Measurements from ENCODE around the gene DPYSL4.
"Not testable (repeated sequence)": the region's sequence is repeated elsewhere in the genome, so short reads cannot be mapped to it uniquely, and the experiment has no call there.

The DPYSL4 gene

GRCh38 chr10:132209130-132209529, 22.4 kb downstream of the DPYSL4 start:
- CTCF ChIA-PET = no interaction called here
- POLR2A ChIA-PET = no interaction called here
- no peak for TF ChIP-seq CTCF (IDR thresholded peaks at IDR 0.05; ENCODE audit: control extremely low read depth, extremely low read depth, low read depth, missing control alignments)
- DNase-seq (ENCODE audit: extremely low spot score) = no peak

- ChIA-PET CTCF (no interaction called here), POLR2A (no interaction called here)
- no peak for DNase-seq (ENCODE audit: extremely low spot score)
- no peak for TF ChIP-seq CTCF (IDR thresholded peaks at IDR 0.05; ENCODE audit: control extremely low read depth, extremely low read depth, low read depth, missing control alignments)
Measured at GRCh38 chr10:132209978-132210530, 23.3 kb downstream of the DPYSL4 start.

- no peak for TF ChIP-seq CTCF (IDR thresholded peaks at IDR 0.05; ENCODE audit: control extremely low read depth, extremely low read depth, low read depth, missing control alignments)
- POLR2A ChIA-PET = no interaction called here
- no peak for DNase-seq (ENCODE audit: extremely low spot score)
- CTCF ChIA-PET = no interaction called here
Measured at GRCh38 chr10:132210766-132211165, 24.0 kb downstream of the DPYSL4 start.

GRCh38 chr10:132211246-132211645, 24.5 kb downstream of the DPYSL4 start:
- POLR2A ChIA-PET = no interaction called here
- no peak for DNase-seq (ENCODE audit: extremely low spot score)
- CTCF ChIA-PET = no interaction called here
- TF ChIP-seq CTCF (IDR thresholded peaks at IDR 0.05; ENCODE audit: control extremely low read depth, extremely low read depth, low read depth, missing control alignments) = no peak

- CTCF ChIA-PET = no interaction called here
- POLR2A ChIA-PET = no interaction called here
- TF ChIP-seq CTCF (IDR thresholded peaks at IDR 0.05; ENCODE audit: control extremely low read depth, extremely low read depth, low read depth, missing control alignments) = no peak
- DNase-seq (ENCODE audit: extremely low spot score) = no peak
Measured at GRCh38 chr10:132212816-132213215, 26.1 kb downstream of the DPYSL4 start.

- TF ChIP-seq CTCF (IDR thresholded peaks at IDR 0.05; ENCODE audit: control extremely low read depth, extremely low read depth, low read depth, missing control alignments) = no peak
- POLR2A ChIA-PET = no interaction called here
- no peak for DNase-seq (ENCODE audit: extremely low spot score)
- CTCF ChIA-PET = no interaction called here
Measured at GRCh38 chr10:132213917-132214316, 27.2 kb downstream of the DPYSL4 start.

- CTCF ChIA-PET; POLR2A ChIA-PET; DNase-seq (ENCODE audit: extremely low spot score): not testable (repeated sequence)
Measured at GRCh38 chr10:132216441-132216840, 29.7 kb downstream of the DPYSL4 start.
